ENCODE data around the gene NUDT3. TPM values are rescaled to one million over a fixed set of nuclear protein-coding genes. Genes with fewer than 3 reads are reported as not detected.
A peak's percentile ranks its signal among the peaks of the same experiment; 100 is the strongest.

NUDT3 gene
- total RNA-seq, 1 donor from 2014 or later = 16.7 TPM

DNA sequence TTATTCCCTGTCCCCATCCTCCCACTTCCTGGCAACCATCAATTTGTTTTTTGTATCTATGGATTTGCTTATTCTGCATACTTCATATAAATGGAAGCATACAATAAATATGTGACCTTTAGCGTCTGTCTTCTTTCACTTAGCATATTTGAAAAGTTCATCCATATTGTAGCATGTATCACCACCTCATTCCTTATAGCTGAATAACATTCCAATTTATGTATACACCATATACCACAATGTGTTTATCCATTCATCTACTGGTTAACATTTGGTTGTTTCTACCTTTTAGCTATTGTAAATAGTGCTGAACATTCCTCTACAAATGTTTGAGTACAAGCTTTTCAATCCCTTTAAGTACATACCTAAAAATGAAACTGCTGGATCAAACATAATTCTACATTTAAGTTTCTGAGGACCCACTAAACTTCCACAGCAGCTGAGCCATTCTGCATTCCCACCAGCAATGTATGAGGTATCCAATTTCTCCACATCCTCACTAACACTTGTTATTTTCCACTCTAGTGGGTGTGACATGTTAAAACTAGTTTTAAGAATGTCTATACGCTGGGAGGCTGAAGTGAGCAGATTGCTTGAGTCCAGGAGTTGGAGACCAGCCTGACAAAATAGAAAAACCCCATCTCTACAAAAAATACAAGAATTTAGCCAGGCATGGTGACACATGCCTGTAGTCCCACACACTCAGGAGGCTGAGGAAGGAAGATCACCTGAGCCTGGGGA, 32.9 kb downstream of the NUDT3 start:
- Mint-ChIP-seq H3K4me3 (ENCODE audit: unreplicated experiment) (peak overlapping the region; percentile 15), H3K9me3 (ENCODE audit: unreplicated experiment) (no peaks in the 10 kb centered on the region), H3K27ac (ENCODE audit: unreplicated experiment) (no peak overlapping the region), H3K27me3 (ENCODE audit: low read depth, unreplicated experiment) (no peaks in the 10 kb centered on the region), H3K36me3 (ENCODE audit: low read depth, unreplicated experiment) (no peaks in the 10 kb centered on the region), H3K4me1 (ENCODE audit: low read depth, unreplicated experiment) (peaks cover 34% of the 10 kb centered on the region)
- Histone ChIP-seq H3K9ac (ENCODE audit: low read length) (peak overlapping the region; percentile 56), H3K9me3 (ENCODE audit: insufficient read depth, low read depth, low read length) (no peaks in the 10 kb centered on the region), H3K4me3 (ENCODE audit: insufficient read depth, low read depth, low read length) (no peak overlapping the region), H3K4me2 (ENCODE audit: low read length) (peak overlapping the region; percentile 64), H2AFZ (ENCODE audit: low read depth, low read length) (no peak overlapping the region), H3K4me1 (ENCODE audit: insufficient read depth, low read length) (peaks cover 34% of the 10 kb centered on the region), H4K20me1 (ENCODE audit: insufficient read depth, low read length) (peaks cover 80% of the 10 kb centered on the region), H3K79me2 (ENCODE audit: insufficient read depth, low read length) (peaks cover 86% of the 10 kb centered on the region), H3K36me3 (ENCODE audit: insufficient read depth, low read length) (no peaks in the 10 kb centered on the region), H3K27me3 (ENCODE audit: insufficient read depth, low read length) (no peaks in the 10 kb centered on the region), H3K27ac (ENCODE audit: low read depth, low read length) (peak overlapping the region; percentile 62)
- DNase-seq (ENCODE audit: low read depth) (peak; percentile 76), FAIRE-seq (peak; percentile 66)
- TF ChIP-seq CTCF (IDR thresholded peaks at IDR 0.05; ENCODE audit: insufficient read depth, low read depth, low read length) (no peak), EZH2 (IDR thresholded peaks at IDR 0.05; ENCODE audit: insufficient read depth, low read length) (no peak)

DNA sequence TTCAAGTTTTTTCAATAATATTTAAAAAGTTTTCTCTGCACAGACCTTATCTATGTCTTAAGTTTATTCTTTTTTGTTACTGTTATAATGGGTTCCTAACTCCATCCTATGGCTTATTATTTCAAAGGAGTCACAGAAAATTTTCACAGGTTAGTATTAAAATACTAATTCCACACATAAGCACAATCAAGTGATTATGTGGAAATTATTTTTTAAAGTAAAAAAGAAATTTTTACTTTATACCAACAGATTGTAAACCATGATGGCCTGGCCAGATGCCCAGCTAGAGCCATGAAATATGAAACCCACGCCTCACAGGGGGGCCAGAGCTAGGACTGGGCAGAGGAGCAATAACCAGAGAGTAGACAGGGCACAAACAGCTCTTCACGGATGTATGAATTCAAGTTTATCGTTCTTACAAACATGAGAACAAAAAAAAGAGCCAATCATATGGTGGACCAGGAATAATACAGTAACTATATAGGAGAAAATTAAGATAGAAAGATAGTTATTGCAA, 34.0 kb downstream of the NUDT3 start:
- Histone ChIP-seq H3K4me3 (ENCODE audit: insufficient read depth, low read depth, low read length) (no peak overlapping the region), H2AFZ (ENCODE audit: low read depth, low read length) (no peak overlapping the region), H3K9ac (ENCODE audit: low read length) (no peak overlapping the region), H4K20me1 (ENCODE audit: insufficient read depth, low read length) (peaks cover 79% of the 10 kb centered on the region), H3K4me2 (ENCODE audit: low read length) (peak overlapping the region; percentile 25), H3K9me3 (ENCODE audit: insufficient read depth, low read depth, low read length) (no peaks in the 10 kb centered on the region), H3K27ac (ENCODE audit: low read depth, low read length) (no peak overlapping the region), H3K36me3 (ENCODE audit: insufficient read depth, low read length) (no peaks in the 10 kb centered on the region), H3K79me2 (ENCODE audit: insufficient read depth, low read length) (peaks cover 84% of the 10 kb centered on the region), H3K27me3 (ENCODE audit: insufficient read depth, low read length) (no peaks in the 10 kb centered on the region), H3K4me1 (ENCODE audit: insufficient read depth, low read length) (peaks cover 34% of the 10 kb centered on the region)
- no peak for DNase-seq (ENCODE audit: low read depth)
- H3K4me1 Mint-ChIP-seq (ENCODE audit: low read depth, unreplicated experiment) = peaks cover 33% of the 10 kb centered on the region
- FAIRE-seq = no peak
- H3K9me3 Mint-ChIP-seq (ENCODE audit: unreplicated experiment) = no peaks in the 10 kb centered on the region
- peak overlapping the region; percentile 65 for H3K4me3 Mint-ChIP-seq (ENCODE audit: unreplicated experiment)
- H3K27me3 Mint-ChIP-seq (ENCODE audit: low read depth, unreplicated experiment) = no peaks in the 10 kb centered on the region
- no peaks in the 10 kb centered on the region for H3K36me3 Mint-ChIP-seq (ENCODE audit: low read depth, unreplicated experiment)
- TF ChIP-seq EZH2 (IDR thresholded peaks at IDR 0.05; ENCODE audit: insufficient read depth, low read length) (no peak), CTCF (IDR thresholded peaks at IDR 0.05; ENCODE audit: insufficient read depth, low read depth, low read length) (no peak)
- H3K27ac Mint-ChIP-seq (ENCODE audit: unreplicated experiment) = no peak overlapping the region

GRCh38 chr6:34357937-34358336, 34.5 kb downstream of the NUDT3 start:
- FAIRE-seq (no peak), DNase-seq (ENCODE audit: low read depth) (no peak)
- H4K20me1 ChIP-seq (ENCODE audit: insufficient read depth, low read length) = peaks cover 78% of the 10 kb centered on the region
- peaks cover 29% of the 10 kb centered on the region for H3K4me1 ChIP-seq (ENCODE audit: insufficient read depth, low read length)
- H3K27me3 ChIP-seq (ENCODE audit: insufficient read depth, low read length) = no peaks in the 10 kb centered on the region
- H3K4me3 Mint-ChIP-seq (ENCODE audit: unreplicated experiment) = no peak overlapping the region
- H3K4me1 Mint-ChIP-seq (ENCODE audit: low read depth, unreplicated experiment) = peaks cover 28% of the 10 kb centered on the region
- H3K27ac Mint-ChIP-seq (ENCODE audit: unreplicated experiment) = no peak overlapping the region
- no peaks in the 10 kb centered on the region for H3K36me3 Mint-ChIP-seq (ENCODE audit: low read depth, unreplicated experiment)
- no peaks in the 10 kb centered on the region for H3K9me3 ChIP-seq (ENCODE audit: insufficient read depth, low read depth, low read length)
- H3K4me2 ChIP-seq (ENCODE audit: low read length) = peak overlapping the region; percentile 25
- TF ChIP-seq EZH2 (IDR thresholded peaks at IDR 0.05; ENCODE audit: insufficient read depth, low read length) (no peak), CTCF (IDR thresholded peaks at IDR 0.05; ENCODE audit: insufficient read depth, low read depth, low read length) (no peak)
- H3K27ac ChIP-seq (ENCODE audit: low read depth, low read length) = no peak overlapping the region
- H3K27me3 Mint-ChIP-seq (ENCODE audit: low read depth, unreplicated experiment) = no peaks in the 10 kb centered on the region
- H2AFZ ChIP-seq (ENCODE audit: low read depth, low read length) = no peak overlapping the region
- H3K9me3 Mint-ChIP-seq (ENCODE audit: unreplicated experiment) = no peaks in the 10 kb centered on the region
- peaks cover 83% of the 10 kb centered on the region for H3K79me2 ChIP-seq (ENCODE audit: insufficient read depth, low read length)
- H3K36me3 ChIP-seq (ENCODE audit: insufficient read depth, low read length) = no peaks in the 10 kb centered on the region
- H3K9ac ChIP-seq (ENCODE audit: low read length) = no peak overlapping the region
- no peak overlapping the region for H3K4me3 ChIP-seq (ENCODE audit: insufficient read depth, low read depth, low read length)

All from astrocyte (in vitro differentiated cells and primary cell).